ENCODE results near the gene RNASE12.
"Not testable (repeated sequence)": the region's sequence is repeated elsewhere in the genome, so short reads cannot be mapped to it uniquely, and the experiment has no call there.

RNASE12 gene

GRCh38 chr14:20591235-20591634 is at the start of gene RNASE12:
RNASE12 (minus strand) TSS chr14:20591376; CDS start chr14:20590723, 653 bp downstream.
- no peak for DNase-seq (ENCODE audit: low read depth in 1 of 2, low spot score in 1 of 2)

GRCh38 chr14:20632831-20633691 is 41.9 kb upstream of the RNASE12 start:
- DNase-seq (ENCODE audit: low read depth in 1 of 2, low spot score in 1 of 2): peak in 1 of 2 donors; percentile 50

- no peak for DNase-seq (ENCODE audit: low read depth in 1 of 2, low spot score in 1 of 2)
Measured at GRCh38 chr14:20632448-20632830, 41.3 kb upstream of the RNASE12 start.

- DNase-seq (ENCODE audit: low read depth in 1 of 2, low spot score in 1 of 2): no peak
Measured at GRCh38 chr14:20631880-20632389, 40.8 kb upstream of the RNASE12 start.

- DNase-seq (ENCODE audit: low read depth in 1 of 2, low spot score in 1 of 2): no peak
Measured at GRCh38 chr14:20631023-20631879, 40.1 kb upstream of the RNASE12 start.

- no peak for DNase-seq (ENCODE audit: low read depth in 1 of 2, low spot score in 1 of 2)
Measured at GRCh38 chr14:20630340-20631022, 39.3 kb upstream of the RNASE12 start.

- DNase-seq (ENCODE audit: low read depth in 1 of 2, low spot score in 1 of 2): no peak
Measured at GRCh38 chr14:20628063-20628854, 37.1 kb upstream of the RNASE12 start.

GRCh38 chr14:20627346-20628027 is 36.3 kb upstream of the RNASE12 start:
- DNase-seq (ENCODE audit: low read depth in 1 of 2, low spot score in 1 of 2): no peak

GRCh38 chr14:20626274-20626673 is 35.1 kb upstream of the RNASE12 start:
- no peak for DNase-seq (ENCODE audit: low read depth in 1 of 2, low spot score in 1 of 2)

GRCh38 chr14:20624495-20625070 is 33.4 kb upstream of the RNASE12 start:
- no peak for DNase-seq (ENCODE audit: low read depth in 1 of 2, low spot score in 1 of 2)

GRCh38 chr14:20623798-20624197 is 32.6 kb upstream of the RNASE12 start:
- DNase-seq (ENCODE audit: low read depth in 1 of 2, low spot score in 1 of 2): no peak

GRCh38 chr14:20622816-20623291 is 31.7 kb upstream of the RNASE12 start:
- DNase-seq (ENCODE audit: low read depth in 1 of 2, low spot score in 1 of 2): no peak

- DNase-seq (ENCODE audit: low read depth in 1 of 2, low spot score in 1 of 2): no peak
Measured at GRCh38 chr14:20620798-20621478, 29.8 kb upstream of the RNASE12 start.

GRCh38 chr14:20619688-20620087 is 28.5 kb upstream of the RNASE12 start:
- DNase-seq (ENCODE audit: low read depth in 1 of 2, low spot score in 1 of 2): not testable (repeated sequence)

GRCh38 chr14:20618271-20618749 is 27.1 kb upstream of the RNASE12 start:
- no peak for DNase-seq (ENCODE audit: low read depth in 1 of 2, low spot score in 1 of 2)

- no peak for DNase-seq (ENCODE audit: low read depth in 1 of 2, low spot score in 1 of 2)
Measured at GRCh38 chr14:20617138-20618003, 26.2 kb upstream of the RNASE12 start.

- DNase-seq (ENCODE audit: low read depth in 1 of 2, low spot score in 1 of 2): no peak
Measured at GRCh38 chr14:20615996-20616395, 24.8 kb upstream of the RNASE12 start.

All from stimulated activated CD4-positive, alpha-beta T cell treated with anti-CD3 and anti-CD28 coated beads, Interleukin-15, amount 100 ng/mL, for 1 hour (primary cell).